Measurements from ENCODE around the gene SUSD4.

The SUSD4 gene

GRCh38 chr1:223197923-223198627 is 165.9 kb downstream of the SUSD4 start:
- H3K36me3 ChIP-seq (ENCODE audit: control insufficient read depth, insufficient read depth, low read length), result no peaks in the 10 kb centered on the region
- H3K9me3 ChIP-seq (ENCODE audit: control insufficient read depth, low read length), result no peaks in the 10 kb centered on the region
- H3K4me3 ChIP-seq (ENCODE audit: low read length), result no peak overlapping the region
- no peak overlapping the region for H3K9ac ChIP-seq (ENCODE audit: low read length)
- H3K27me3 ChIP-seq (ENCODE audit: control insufficient read depth, insufficient read depth, low read length), result peaks cover 2% of the 10 kb centered on the region
- peaks cover 14% of the 10 kb centered on the region for H3K4me1 ChIP-seq (ENCODE audit: control insufficient read depth, insufficient read depth, low read length)

DNA sequence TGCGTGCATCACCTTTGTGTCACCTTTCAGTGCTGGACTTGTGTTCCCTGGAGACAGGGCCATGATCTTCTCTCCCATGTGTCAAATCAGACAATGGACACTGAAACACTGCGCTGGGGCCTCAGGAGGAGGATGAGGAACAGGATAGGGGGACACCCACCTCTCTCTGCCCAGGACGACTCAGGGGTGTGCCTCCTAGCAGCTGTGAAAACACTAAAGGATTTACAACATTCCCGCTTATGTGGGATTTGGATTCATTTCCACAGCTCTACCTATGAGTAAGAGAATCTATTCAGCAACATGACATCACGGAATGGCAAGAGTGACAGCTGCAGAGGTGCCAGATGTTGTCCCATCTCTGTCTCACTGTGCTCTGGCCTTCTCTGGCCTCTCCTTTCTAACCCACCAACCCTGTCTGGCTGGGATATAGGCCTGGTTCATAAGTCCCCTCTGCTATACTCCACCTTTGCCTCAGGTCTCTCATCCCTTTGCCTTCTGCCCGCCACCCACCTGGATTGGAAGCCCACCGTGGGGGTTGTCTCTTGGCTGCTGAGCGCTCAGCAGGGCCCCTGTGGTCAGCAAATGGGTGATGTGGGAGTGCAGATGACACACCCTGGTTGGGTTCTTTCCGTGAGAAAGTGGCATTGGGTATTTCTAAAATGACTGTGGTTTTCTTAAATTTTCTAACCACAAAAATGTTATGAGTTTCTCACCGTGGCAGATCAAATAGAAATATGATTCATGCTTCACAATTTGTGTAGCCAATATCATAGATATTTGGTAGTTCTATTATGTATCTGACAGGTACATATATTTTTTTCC is 173.9 kb downstream of the SUSD4 start:
- no peaks in the 10 kb centered on the region for H3K27me3 ChIP-seq (ENCODE audit: control insufficient read depth, insufficient read depth, low read length)
- no peaks in the 10 kb centered on the region for H3K36me3 ChIP-seq (ENCODE audit: control insufficient read depth, insufficient read depth, low read length)
- no peaks in the 10 kb centered on the region for H3K4me1 ChIP-seq (ENCODE audit: control insufficient read depth, insufficient read depth, low read length)
- no peak overlapping the region for H3K9ac ChIP-seq (ENCODE audit: low read length)
- H3K4me3 ChIP-seq (ENCODE audit: low read length), result no peak overlapping the region
- no peaks in the 10 kb centered on the region for H3K9me3 ChIP-seq (ENCODE audit: control insufficient read depth, low read length)

- Histone ChIP-seq H3K9me3 (ENCODE audit: control insufficient read depth, low read length) (no peaks in the 10 kb centered on the region), H3K4me1 (ENCODE audit: control insufficient read depth, insufficient read depth, low read length) (no peaks in the 10 kb centered on the region), H3K4me3 (ENCODE audit: low read length) (no peak overlapping the region), H3K36me3 (ENCODE audit: control insufficient read depth, insufficient read depth, low read length) (no peaks in the 10 kb centered on the region), H3K27me3 (ENCODE audit: control insufficient read depth, insufficient read depth, low read length) (no peaks in the 10 kb centered on the region), H3K9ac (ENCODE audit: low read length) (no peak overlapping the region)
Measured at GRCh38 chr1:223189525-223189902, 174.5 kb downstream of the SUSD4 start.

DNA sequence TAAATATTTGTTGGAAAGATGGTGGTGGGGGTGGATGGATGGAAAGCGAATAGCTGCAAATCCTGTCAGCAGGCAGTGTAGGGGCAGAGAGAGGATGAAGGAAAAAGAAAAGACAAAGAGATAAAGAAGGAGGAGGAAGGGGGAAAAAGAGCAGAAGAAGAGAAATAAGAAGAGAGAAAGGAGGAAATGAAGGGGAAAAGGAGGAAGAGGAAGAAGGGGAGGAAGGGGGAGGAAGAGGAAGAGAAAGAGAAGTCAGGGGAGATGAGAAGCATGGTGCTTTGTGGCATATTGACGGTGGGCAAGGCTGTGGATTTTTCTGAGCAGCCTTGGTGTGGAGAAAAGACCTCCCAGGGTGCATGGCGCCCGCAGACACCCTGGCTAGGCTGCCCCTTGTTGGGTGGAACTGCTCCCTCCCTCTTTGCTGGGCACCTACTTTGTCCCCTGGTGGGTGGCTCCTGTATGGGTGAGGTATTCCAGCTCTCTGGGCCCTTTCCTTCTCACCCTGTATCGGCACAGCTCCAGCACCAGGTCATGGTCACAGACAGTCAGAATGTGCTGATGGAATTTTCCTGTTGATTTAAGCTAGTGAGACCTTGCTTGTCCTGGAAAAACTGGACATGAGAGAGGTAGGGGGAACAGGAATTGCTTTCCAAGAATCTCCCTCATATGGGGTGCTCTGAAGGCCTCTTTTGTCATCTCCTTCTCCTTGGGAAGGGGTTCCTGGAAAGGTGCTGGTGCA is 175.2 kb downstream of the SUSD4 start:
- Histone ChIP-seq H3K27me3 (ENCODE audit: control insufficient read depth, insufficient read depth, low read length) (no peaks in the 10 kb centered on the region), H3K36me3 (ENCODE audit: control insufficient read depth, insufficient read depth, low read length) (no peaks in the 10 kb centered on the region), H3K4me1 (ENCODE audit: control insufficient read depth, insufficient read depth, low read length) (no peaks in the 10 kb centered on the region), H3K9me3 (ENCODE audit: control insufficient read depth, low read length) (no peaks in the 10 kb centered on the region), H3K4me3 (ENCODE audit: low read length) (no peak overlapping the region), H3K9ac (ENCODE audit: low read length) (no peak overlapping the region)

GRCh38 chr1:223186800-223187199 is 177.2 kb downstream of the SUSD4 start:
- Histone ChIP-seq H3K9ac (ENCODE audit: low read length) (no peak overlapping the region), H3K9me3 (ENCODE audit: control insufficient read depth, low read length) (no peaks in the 10 kb centered on the region), H3K27me3 (ENCODE audit: control insufficient read depth, insufficient read depth, low read length) (no peaks in the 10 kb centered on the region), H3K4me3 (ENCODE audit: low read length) (no peak overlapping the region), H3K36me3 (ENCODE audit: control insufficient read depth, insufficient read depth, low read length) (no peaks in the 10 kb centered on the region), H3K4me1 (ENCODE audit: control insufficient read depth, insufficient read depth, low read length) (no peaks in the 10 kb centered on the region)

- H3K9ac ChIP-seq (ENCODE audit: low read length), result no peak overlapping the region
- H3K36me3 ChIP-seq (ENCODE audit: control insufficient read depth, insufficient read depth, low read length), result no peaks in the 10 kb centered on the region
- H3K4me3 ChIP-seq (ENCODE audit: low read length), result no peak overlapping the region
- no peaks in the 10 kb centered on the region for H3K9me3 ChIP-seq (ENCODE audit: control insufficient read depth, low read length)
- peaks cover 8% of the 10 kb centered on the region for H3K4me1 ChIP-seq (ENCODE audit: control insufficient read depth, insufficient read depth, low read length)
- no peaks in the 10 kb centered on the region for H3K27me3 ChIP-seq (ENCODE audit: control insufficient read depth, insufficient read depth, low read length)
Measured at GRCh38 chr1:223183268-223183862, 180.6 kb downstream of the SUSD4 start.

DNA sequence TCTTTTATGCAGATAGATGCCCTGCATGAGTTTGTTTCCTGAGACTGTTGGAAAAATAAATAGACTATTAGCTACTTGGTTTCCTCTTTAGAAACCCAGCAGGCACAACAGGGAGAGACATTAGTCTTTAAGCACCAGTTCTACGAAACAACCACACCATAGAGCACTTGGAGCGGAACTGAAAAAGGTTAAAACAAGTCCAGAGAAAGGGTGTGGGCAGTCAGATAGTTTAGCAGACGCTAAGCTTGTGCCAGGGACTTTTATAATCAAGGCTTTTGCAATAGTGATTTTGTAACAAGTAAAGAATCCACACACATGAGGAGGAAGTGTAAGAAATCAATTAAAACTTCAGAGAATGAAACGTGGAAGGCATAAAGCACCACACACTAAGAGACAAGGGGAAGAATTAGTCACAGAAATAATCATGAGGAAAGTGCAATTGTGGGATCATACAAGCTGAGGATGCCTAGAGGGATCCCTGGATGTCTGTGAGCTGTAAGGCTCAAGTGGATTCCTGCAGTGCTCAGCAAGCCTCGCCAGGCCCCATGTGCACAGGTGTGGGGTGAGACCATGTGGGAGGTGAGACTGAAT is 183.2 kb downstream of the SUSD4 start:
- no peaks in the 10 kb centered on the region for H3K9me3 ChIP-seq (ENCODE audit: control insufficient read depth, low read length)
- no peaks in the 10 kb centered on the region for H3K36me3 ChIP-seq (ENCODE audit: control insufficient read depth, insufficient read depth, low read length)
- no peak overlapping the region for H3K9ac ChIP-seq (ENCODE audit: low read length)
- no peaks in the 10 kb centered on the region for H3K27me3 ChIP-seq (ENCODE audit: control insufficient read depth, insufficient read depth, low read length)
- no peak overlapping the region for H3K4me3 ChIP-seq (ENCODE audit: low read length)
- peaks cover 18% of the 10 kb centered on the region for H3K4me1 ChIP-seq (ENCODE audit: control insufficient read depth, insufficient read depth, low read length)

DNA sequence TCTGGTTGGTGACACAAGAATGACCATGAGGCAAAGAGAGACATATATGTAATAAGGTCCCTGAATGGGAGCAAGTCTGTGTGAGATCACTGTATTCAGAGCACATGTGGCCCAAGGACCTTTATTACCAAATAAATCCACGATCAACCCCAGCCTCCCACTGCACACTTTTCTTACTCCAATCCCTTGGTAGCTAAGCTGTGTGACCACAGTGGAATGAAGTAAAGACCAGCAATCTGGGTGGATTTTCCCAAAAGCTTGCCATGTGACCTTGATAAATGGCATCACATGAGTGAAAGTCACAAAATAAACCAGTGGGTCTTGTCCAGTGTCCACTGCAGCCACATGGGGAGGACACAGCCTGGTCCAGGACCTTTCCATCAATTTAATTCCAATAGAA is 184.2 kb downstream of the SUSD4 start:
- no peaks in the 10 kb centered on the region for H3K9me3 ChIP-seq (ENCODE audit: control insufficient read depth, low read length)
- H3K4me1 ChIP-seq (ENCODE audit: control insufficient read depth, insufficient read depth, low read length), result peaks cover 18% of the 10 kb centered on the region
- no peak overlapping the region for H3K4me3 ChIP-seq (ENCODE audit: low read length)
- no peaks in the 10 kb centered on the region for H3K36me3 ChIP-seq (ENCODE audit: control insufficient read depth, insufficient read depth, low read length)
- H3K9ac ChIP-seq (ENCODE audit: low read length), result no peak overlapping the region
- no peaks in the 10 kb centered on the region for H3K27me3 ChIP-seq (ENCODE audit: control insufficient read depth, insufficient read depth, low read length)

- Histone ChIP-seq H3K4me3 (ENCODE audit: low read length) (no peak overlapping the region), H3K27me3 (ENCODE audit: control insufficient read depth, insufficient read depth, low read length) (no peaks in the 10 kb centered on the region), H3K4me1 (ENCODE audit: control insufficient read depth, insufficient read depth, low read length) (peaks cover 18% of the 10 kb centered on the region), H3K36me3 (ENCODE audit: control insufficient read depth, insufficient read depth, low read length) (no peaks in the 10 kb centered on the region), H3K9me3 (ENCODE audit: control insufficient read depth, low read length) (no peaks in the 10 kb centered on the region), H3K9ac (ENCODE audit: low read length) (no peak overlapping the region)
Measured at GRCh38 chr1:223179280-223179679, 184.7 kb downstream of the SUSD4 start.

- H3K9me3 ChIP-seq (ENCODE audit: control insufficient read depth, low read length), result no peaks in the 10 kb centered on the region
- no peak overlapping the region for H3K9ac ChIP-seq (ENCODE audit: low read length)
- no peaks in the 10 kb centered on the region for H3K27me3 ChIP-seq (ENCODE audit: control insufficient read depth, insufficient read depth, low read length)
- no peaks in the 10 kb centered on the region for H3K36me3 ChIP-seq (ENCODE audit: control insufficient read depth, insufficient read depth, low read length)
- H3K4me3 ChIP-seq (ENCODE audit: low read length), result no peak overlapping the region
- peaks cover 18% of the 10 kb centered on the region for H3K4me1 ChIP-seq (ENCODE audit: control insufficient read depth, insufficient read depth, low read length)
Measured at GRCh38 chr1:223177681-223178080, 186.3 kb downstream of the SUSD4 start.

DNA sequence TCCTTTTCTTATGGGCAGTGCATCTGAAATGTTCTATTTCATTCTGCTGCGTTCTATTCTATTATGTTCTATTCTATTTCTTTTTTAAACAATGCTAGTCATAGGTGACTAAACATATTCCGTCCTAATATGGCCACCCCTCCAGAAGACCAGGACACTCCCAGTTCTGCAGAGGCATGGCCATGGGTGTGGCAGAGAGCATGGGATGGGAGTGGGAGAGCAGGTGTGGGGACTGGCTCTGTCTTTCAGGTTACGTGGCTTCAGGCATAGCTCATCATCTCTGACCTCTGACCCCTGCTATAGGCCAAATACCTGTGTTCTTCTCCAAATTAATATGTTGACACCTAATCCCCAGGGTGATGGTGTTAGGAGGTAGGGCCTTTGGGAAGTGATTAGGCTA is 187.5 kb downstream of the SUSD4 start:
- H3K27me3 ChIP-seq (ENCODE audit: control insufficient read depth, insufficient read depth, low read length), result no peaks in the 10 kb centered on the region
- H3K9ac ChIP-seq (ENCODE audit: low read length), result no peak overlapping the region
- no peaks in the 10 kb centered on the region for H3K9me3 ChIP-seq (ENCODE audit: control insufficient read depth, low read length)
- peaks cover 17% of the 10 kb centered on the region for H3K4me1 ChIP-seq (ENCODE audit: control insufficient read depth, insufficient read depth, low read length)
- H3K36me3 ChIP-seq (ENCODE audit: control insufficient read depth, insufficient read depth, low read length), result no peaks in the 10 kb centered on the region
- H3K4me3 ChIP-seq (ENCODE audit: low read length), result no peak overlapping the region

Measured in mucosa of stomach (tissue), 1 donor.